K562 (cell line): ENCODE results near the gene WWC2.
A peak's percentile ranks its signal among the peaks of the same experiment; 100 is the strongest.

Source experiments
- EZH2 ChIP-seq: IDR thresholded peaks from 2 replicates; pipeline ENCODE4 v1.6.1; 2012; ENCODE audit warnings: low read depth, mild to moderate bottlenecking, inconsistent platforms, low read length, borderline replicate concordance
- HOXB6 ChIP-seq: fragments of 250-450 bp; sonication (Bioruptor Pico); IDR thresholded peaks from 2 replicates; pipeline ENCODE4 v1.5.1; 2022; ENCODE audit warnings: mild to moderate bottlenecking, borderline replicate concordance
- MXI1 ChIP-seq: IDR thresholded peaks from 2 replicates; pipeline ENCODE4 v1.6.1; 2011; ENCODE audit warnings: low read depth, mild to moderate bottlenecking, improper control_type of control experiment, low read length
- SMARCA4 ChIP-seq: fragments of 450-650 bp; IDR thresholded peaks from 2 replicates; pipeline ENCODE4 v1.6.1; 2016
- ZBTB7A ChIP-seq: IDR thresholded peaks from 2 replicates; pipeline ENCODE4 v1.6.1; 2011; ENCODE audit warnings: low read depth, mild to moderate bottlenecking, low read length, moderate library complexity, borderline replicate concordance; ENCODE audit not compliant: control insufficient read depth
- ZNF589 ChIP-seq: fragments of 200-800 bp; sonication (Bioruptor generic); IDR thresholded peaks from 2 replicates; pipeline ENCODE4 v1.6.1; 2016; ENCODE audit warnings: low read depth, missing genetic modification characterization, missing compliant biosample characterization
- TF ChIP-seq, protein P1 (sequence below), 3 experiments: IDR thresholded peaks in 2 of 3; conservative IDR thresholded peaks in 1 of 3; 2 replicates each; pipeline ENCODE4 v1.5.1; 2011 to 2012; ENCODE audit warnings: low read length in 3 of 3, mild to moderate bottlenecking in 3 of 3, control low read depth in 2 of 3, improper control_type of control experiment in 1 of 3, inconsistent platforms in 1 of 3, low read depth in 1 of 3, mixed read lengths in 1 of 3, moderate library complexity in 1 of 3; ENCODE audit not compliant: insufficient read depth in 2 of 3
- TF ChIP-seq, protein P2 (sequence below): fragments of 450-650 bp; IDR thresholded peaks from 2 replicates; pipeline ENCODE4 v1.6.1; 2016; ENCODE audit warnings: mild to moderate bottlenecking, moderate library complexity

DNA sequence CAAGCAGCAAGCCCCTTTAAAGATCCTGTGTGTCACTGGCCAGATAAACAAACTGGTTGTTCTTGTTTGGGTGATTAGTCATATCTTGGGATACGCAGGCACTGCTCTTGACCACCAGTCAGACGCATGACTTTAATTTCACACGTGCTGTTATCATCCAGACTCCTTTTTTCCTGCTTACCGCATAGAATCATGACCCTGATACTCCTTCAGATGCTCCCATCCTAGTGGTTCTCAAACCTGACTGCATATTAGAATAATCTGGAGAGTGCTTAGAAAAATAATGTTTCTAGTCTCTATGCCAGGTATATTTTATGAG, 142.2 kb downstream of the WWC2 start:
- TF ChIP-seq EZH2 (no peak), SMARCA4 (peak; percentile 89), HOXB6 (CRISPR knock-in tag) (no peak), ZNF589 (no peak), MXI1 (peak; percentile 32; the same call in 1 of the 2 replicates), ZBTB7A (no peak)
- TF ChIP-seq, protein P1, sequence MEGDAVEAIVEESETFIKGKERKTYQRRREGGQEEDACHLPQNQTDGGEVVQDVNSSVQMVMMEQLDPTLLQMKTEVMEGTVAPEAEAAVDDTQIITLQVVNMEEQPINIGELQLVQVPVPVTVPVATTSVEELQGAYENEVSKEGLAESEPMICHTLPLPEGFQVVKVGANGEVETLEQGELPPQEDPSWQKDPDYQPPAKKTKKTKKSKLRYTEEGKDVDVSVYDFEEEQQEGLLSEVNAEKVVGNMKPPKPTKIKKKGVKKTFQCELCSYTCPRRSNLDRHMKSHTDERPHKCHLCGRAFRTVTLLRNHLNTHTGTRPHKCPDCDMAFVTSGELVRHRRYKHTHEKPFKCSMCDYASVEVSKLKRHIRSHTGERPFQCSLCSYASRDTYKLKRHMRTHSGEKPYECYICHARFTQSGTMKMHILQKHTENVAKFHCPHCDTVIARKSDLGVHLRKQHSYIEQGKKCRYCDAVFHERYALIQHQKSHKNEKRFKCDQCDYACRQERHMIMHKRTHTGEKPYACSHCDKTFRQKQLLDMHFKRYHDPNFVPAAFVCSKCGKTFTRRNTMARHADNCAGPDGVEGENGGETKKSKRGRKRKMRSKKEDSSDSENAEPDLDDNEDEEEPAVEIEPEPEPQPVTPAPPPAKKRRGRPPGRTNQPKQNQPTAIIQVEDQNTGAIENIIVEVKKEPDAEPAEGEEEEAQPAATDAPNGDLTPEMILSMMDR (IDR thresholded peaks at IDR 0.05 in 2 of 3, conservative IDR thresholded peaks at IDR 0.05 in 1 of 3; ENCODE audit: insufficient read depth in 2 of 3, low read depth in 1 of 3, low read length in 3 of 3): no peak
- TF ChIP-seq, protein P2, sequence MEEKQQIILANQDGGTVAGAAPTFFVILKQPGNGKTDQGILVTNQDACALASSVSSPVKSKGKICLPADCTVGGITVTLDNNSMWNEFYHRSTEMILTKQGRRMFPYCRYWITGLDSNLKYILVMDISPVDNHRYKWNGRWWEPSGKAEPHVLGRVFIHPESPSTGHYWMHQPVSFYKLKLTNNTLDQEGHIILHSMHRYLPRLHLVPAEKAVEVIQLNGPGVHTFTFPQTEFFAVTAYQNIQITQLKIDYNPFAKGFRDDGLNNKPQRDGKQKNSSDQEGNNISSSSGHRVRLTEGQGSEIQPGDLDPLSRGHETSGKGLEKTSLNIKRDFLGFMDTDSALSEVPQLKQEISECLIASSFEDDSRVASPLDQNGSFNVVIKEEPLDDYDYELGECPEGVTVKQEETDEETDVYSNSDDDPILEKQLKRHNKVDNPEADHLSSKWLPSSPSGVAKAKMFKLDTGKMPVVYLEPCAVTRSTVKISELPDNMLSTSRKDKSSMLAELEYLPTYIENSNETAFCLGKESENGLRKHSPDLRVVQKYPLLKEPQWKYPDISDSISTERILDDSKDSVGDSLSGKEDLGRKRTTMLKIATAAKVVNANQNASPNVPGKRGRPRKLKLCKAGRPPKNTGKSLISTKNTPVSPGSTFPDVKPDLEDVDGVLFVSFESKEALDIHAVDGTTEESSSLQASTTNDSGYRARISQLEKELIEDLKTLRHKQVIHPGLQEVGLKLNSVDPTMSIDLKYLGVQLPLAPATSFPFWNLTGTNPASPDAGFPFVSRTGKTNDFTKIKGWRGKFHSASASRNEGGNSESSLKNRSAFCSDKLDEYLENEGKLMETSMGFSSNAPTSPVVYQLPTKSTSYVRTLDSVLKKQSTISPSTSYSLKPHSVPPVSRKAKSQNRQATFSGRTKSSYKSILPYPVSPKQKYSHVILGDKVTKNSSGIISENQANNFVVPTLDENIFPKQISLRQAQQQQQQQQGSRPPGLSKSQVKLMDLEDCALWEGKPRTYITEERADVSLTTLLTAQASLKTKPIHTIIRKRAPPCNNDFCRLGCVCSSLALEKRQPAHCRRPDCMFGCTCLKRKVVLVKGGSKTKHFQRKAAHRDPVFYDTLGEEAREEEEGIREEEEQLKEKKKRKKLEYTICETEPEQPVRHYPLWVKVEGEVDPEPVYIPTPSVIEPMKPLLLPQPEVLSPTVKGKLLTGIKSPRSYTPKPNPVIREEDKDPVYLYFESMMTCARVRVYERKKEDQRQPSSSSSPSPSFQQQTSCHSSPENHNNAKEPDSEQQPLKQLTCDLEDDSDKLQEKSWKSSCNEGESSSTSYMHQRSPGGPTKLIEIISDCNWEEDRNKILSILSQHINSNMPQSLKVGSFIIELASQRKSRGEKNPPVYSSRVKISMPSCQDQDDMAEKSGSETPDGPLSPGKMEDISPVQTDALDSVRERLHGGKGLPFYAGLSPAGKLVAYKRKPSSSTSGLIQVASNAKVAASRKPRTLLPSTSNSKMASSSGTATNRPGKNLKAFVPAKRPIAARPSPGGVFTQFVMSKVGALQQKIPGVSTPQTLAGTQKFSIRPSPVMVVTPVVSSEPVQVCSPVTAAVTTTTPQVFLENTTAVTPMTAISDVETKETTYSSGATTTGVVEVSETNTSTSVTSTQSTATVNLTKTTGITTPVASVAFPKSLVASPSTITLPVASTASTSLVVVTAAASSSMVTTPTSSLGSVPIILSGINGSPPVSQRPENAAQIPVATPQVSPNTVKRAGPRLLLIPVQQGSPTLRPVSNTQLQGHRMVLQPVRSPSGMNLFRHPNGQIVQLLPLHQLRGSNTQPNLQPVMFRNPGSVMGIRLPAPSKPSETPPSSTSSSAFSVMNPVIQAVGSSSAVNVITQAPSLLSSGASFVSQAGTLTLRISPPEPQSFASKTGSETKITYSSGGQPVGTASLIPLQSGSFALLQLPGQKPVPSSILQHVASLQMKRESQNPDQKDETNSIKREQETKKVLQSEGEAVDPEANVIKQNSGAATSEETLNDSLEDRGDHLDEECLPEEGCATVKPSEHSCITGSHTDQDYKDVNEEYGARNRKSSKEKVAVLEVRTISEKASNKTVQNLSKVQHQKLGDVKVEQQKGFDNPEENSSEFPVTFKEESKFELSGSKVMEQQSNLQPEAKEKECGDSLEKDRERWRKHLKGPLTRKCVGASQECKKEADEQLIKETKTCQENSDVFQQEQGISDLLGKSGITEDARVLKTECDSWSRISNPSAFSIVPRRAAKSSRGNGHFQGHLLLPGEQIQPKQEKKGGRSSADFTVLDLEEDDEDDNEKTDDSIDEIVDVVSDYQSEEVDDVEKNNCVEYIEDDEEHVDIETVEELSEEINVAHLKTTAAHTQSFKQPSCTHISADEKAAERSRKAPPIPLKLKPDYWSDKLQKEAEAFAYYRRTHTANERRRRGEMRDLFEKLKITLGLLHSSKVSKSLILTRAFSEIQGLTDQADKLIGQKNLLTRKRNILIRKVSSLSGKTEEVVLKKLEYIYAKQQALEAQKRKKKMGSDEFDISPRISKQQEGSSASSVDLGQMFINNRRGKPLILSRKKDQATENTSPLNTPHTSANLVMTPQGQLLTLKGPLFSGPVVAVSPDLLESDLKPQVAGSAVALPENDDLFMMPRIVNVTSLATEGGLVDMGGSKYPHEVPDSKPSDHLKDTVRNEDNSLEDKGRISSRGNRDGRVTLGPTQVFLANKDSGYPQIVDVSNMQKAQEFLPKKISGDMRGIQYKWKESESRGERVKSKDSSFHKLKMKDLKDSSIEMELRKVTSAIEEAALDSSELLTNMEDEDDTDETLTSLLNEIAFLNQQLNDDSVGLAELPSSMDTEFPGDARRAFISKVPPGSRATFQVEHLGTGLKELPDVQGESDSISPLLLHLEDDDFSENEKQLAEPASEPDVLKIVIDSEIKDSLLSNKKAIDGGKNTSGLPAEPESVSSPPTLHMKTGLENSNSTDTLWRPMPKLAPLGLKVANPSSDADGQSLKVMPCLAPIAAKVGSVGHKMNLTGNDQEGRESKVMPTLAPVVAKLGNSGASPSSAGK: no peak
